Stimulated activated CD8-positive, alpha-beta memory T cell treated with anti-CD3 and anti-CD28 coated beads, Interleukin-4, amount 100 ng/mL, for 4 hours (primary cell): ENCODE measurements around the gene CRTAP.
"Not testable (repeated sequence)": the region's sequence is repeated elsewhere in the genome, so short reads cannot be mapped to it uniquely, and the experiment has no call there.

Experiments
- DNase-seq, 2 donors: peaks; one replicate each; pipeline ENCODE4 v3.0.0-alpha.2; 2020; ENCODE audit warnings: low read depth in 2 of 2, low spot score in 1 of 2

The CRTAP gene

GRCh38 chr3:33099701-33100100 is 14.1 kb upstream of the CRTAP start:
- DNase-seq, result no peak

GRCh38 chr3:33100229-33100628 is 13.6 kb upstream of the CRTAP start:
- DNase-seq, result no peak

GRCh38 chr3:33103034-33103433 is 10.8 kb upstream of the CRTAP start:
- DNase-seq, result no peak

- DNase-seq, result no peak
Measured at GRCh38 chr3:33103480-33103879, 10.3 kb upstream of the CRTAP start.

GRCh38 chr3:33104803-33105202 is 9.0 kb upstream of the CRTAP start:
- DNase-seq, result no peak

GRCh38 chr3:33105341-33105948 is 8.4 kb upstream of the CRTAP start:
- DNase-seq, result no peak

- DNase-seq, result not testable (repeated sequence)
Measured at GRCh38 chr3:33106854-33107253, 7.0 kb upstream of the CRTAP start.

- no peak for DNase-seq
Measured at GRCh38 chr3:33111581-33111980, 2.2 kb upstream of the CRTAP start.

- no peak for DNase-seq
Measured at GRCh38 chr3:33114622-33115023, 809 bp downstream of the CRTAP start.

GRCh38 chr3:33115024-33115768 is 1.4 kb downstream of the CRTAP start:
- no peak for DNase-seq

- DNase-seq, result no peak
Measured at GRCh38 chr3:33117461-33117860, 3.6 kb downstream of the CRTAP start.

- no peak for DNase-seq
Measured at GRCh38 chr3:33119891-33120290, 6.1 kb downstream of the CRTAP start.

GRCh38 chr3:33122991-33123390 is 9.2 kb downstream of the CRTAP start:
- DNase-seq, result no peak

GRCh38 chr3:33124638-33125037 is 10.8 kb downstream of the CRTAP start:
- DNase-seq, result no peak

- no peak for DNase-seq
Measured at GRCh38 chr3:33125840-33126239, 12.0 kb downstream of the CRTAP start.

- no peak for DNase-seq
Measured at GRCh38 chr3:33128706-33129105, 14.9 kb downstream of the CRTAP start.

- no peak for DNase-seq
Measured at GRCh38 chr3:33130144-33130543, 16.3 kb downstream of the CRTAP start.

- no peak for DNase-seq
Measured at GRCh38 chr3:33131331-33132018, 17.7 kb downstream of the CRTAP start.

- no peak for DNase-seq
Measured at GRCh38 chr3:33132019-33132360, 18.2 kb downstream of the CRTAP start.

GRCh38 chr3:33134026-33134625 is 20.3 kb downstream of the CRTAP start:
- DNase-seq, result no peak

- DNase-seq, result no peak
Measured at GRCh38 chr3:33137691-33138090, 23.9 kb downstream of the CRTAP start.

- not testable (repeated sequence) for DNase-seq
Measured at GRCh38 chr3:33139006-33139623, 25.3 kb downstream of the CRTAP start.
